Measurements from ENCODE around the gene PDCD11.

Gene PDCD11

DNA sequence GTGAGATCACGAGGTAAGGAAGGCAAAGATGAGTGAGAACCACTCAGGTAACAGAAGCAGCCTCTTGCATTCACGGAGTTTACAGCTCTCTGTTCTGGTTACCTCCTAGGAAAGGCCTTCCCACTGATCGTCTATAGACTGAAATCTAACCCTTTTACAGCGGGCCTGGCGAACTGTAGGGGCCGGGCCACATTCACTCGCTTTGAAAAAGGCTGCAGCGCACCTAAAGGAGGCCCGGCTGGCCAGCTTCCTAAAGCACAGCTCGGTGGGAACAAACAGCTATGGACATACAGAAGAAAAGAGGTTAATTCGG is 716 bp upstream of the PDCD11 start:
- peaks cover 56% of the 10 kb centered on the region for H3K4me1 ChIP-seq (ENCODE audit: insufficient read depth, low read length, poor library complexity, severe bottlenecking)
- H3K4me2 ChIP-seq (ENCODE audit: low read depth, low read length, poor library complexity, severe bottlenecking), result peak overlapping the region; percentile 74
- H3K9me2 ChIP-seq (replicated peaks; ENCODE audit: low read depth, low read length), result no peaks in the 10 kb centered on the region
- peak overlapping the region; percentile 94 for H3K9ac ChIP-seq (ENCODE audit: low read depth, low read length, poor library complexity, severe bottlenecking)
- peaks cover 96% of the 10 kb centered on the region for H3K79me2 ChIP-seq (ENCODE audit: insufficient read depth, low read length)
- H3F3A ChIP-seq (ENCODE audit: low read depth), result no peaks in the 10 kb centered on the region
- H2AFZ ChIP-seq (ENCODE audit: low read length), result peak overlapping the region; percentile 56
- peak overlapping the region; percentile 92 for H3K4me3 ChIP-seq (ENCODE audit: low read length, poor library complexity, severe bottlenecking)
- peaks cover 27% of the 10 kb centered on the region for H4K20me1 ChIP-seq (ENCODE audit: insufficient read depth, low read length, poor library complexity, severe bottlenecking)
- peaks cover 6% of the 10 kb centered on the region; the same call in 1 of the 2 replicates for H3K36me3 ChIP-seq (ENCODE audit: insufficient read depth, low read length)
- TF ChIP-seq EZH2phosphoT487 (IDR thresholded peaks at IDR 0.05; ENCODE audit: borderline replicate concordance), result no peak
- TF ChIP-seq, protein P1, sequence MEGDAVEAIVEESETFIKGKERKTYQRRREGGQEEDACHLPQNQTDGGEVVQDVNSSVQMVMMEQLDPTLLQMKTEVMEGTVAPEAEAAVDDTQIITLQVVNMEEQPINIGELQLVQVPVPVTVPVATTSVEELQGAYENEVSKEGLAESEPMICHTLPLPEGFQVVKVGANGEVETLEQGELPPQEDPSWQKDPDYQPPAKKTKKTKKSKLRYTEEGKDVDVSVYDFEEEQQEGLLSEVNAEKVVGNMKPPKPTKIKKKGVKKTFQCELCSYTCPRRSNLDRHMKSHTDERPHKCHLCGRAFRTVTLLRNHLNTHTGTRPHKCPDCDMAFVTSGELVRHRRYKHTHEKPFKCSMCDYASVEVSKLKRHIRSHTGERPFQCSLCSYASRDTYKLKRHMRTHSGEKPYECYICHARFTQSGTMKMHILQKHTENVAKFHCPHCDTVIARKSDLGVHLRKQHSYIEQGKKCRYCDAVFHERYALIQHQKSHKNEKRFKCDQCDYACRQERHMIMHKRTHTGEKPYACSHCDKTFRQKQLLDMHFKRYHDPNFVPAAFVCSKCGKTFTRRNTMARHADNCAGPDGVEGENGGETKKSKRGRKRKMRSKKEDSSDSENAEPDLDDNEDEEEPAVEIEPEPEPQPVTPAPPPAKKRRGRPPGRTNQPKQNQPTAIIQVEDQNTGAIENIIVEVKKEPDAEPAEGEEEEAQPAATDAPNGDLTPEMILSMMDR (conservative IDR thresholded peaks at IDR 0.05; ENCODE audit: low read length), result no peak
- H3K9me3 ChIP-seq (ENCODE audit: insufficient read depth, low read depth, low read length), result no peaks in the 10 kb centered on the region
- no peaks in the 10 kb centered on the region for H3K27me3 ChIP-seq (ENCODE audit: insufficient read depth, low read length, poor library complexity, severe bottlenecking)

DNA sequence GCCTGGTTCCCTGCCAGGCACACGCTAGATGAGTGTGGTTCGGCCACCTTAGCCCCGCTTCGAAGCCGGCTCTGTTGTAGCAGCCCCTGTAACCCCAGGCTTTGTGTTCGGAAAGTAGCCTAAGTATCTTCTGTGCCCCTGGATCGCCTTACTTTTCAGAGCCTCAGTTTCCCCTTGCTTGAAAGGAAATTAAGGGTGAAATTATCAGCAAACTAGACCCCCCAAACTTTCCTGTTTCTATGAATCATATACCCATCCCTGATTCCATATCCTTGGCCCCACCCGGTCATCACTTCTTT is 312 bp downstream of the PDCD11 start:
- TF ChIP-seq EZH2phosphoT487 (IDR thresholded peaks at IDR 0.05; ENCODE audit: borderline replicate concordance), result no peak
- TF ChIP-seq, protein P1 (conservative IDR thresholded peaks at IDR 0.05; ENCODE audit: low read length), result no peak
- peak overlapping the region; percentile 92 for H3K4me3 ChIP-seq (ENCODE audit: low read length, poor library complexity, severe bottlenecking)
- H3K36me3 ChIP-seq (ENCODE audit: insufficient read depth, low read length), result no peaks in the 10 kb centered on the region
- peak overlapping the region; percentile 94 for H3K9ac ChIP-seq (ENCODE audit: low read depth, low read length, poor library complexity, severe bottlenecking)
- peaks cover 86% of the 10 kb centered on the region for H3K79me2 ChIP-seq (ENCODE audit: insufficient read depth, low read length)
- no peaks in the 10 kb centered on the region for H3K9me3 ChIP-seq (ENCODE audit: insufficient read depth, low read depth, low read length)
- peaks cover 56% of the 10 kb centered on the region for H3K4me1 ChIP-seq (ENCODE audit: insufficient read depth, low read length, poor library complexity, severe bottlenecking)
- peaks cover 27% of the 10 kb centered on the region for H4K20me1 ChIP-seq (ENCODE audit: insufficient read depth, low read length, poor library complexity, severe bottlenecking)
- H2AFZ ChIP-seq (ENCODE audit: low read length), result peak overlapping the region; percentile 78
- peak overlapping the region; percentile 94 for H3K4me2 ChIP-seq (ENCODE audit: low read depth, low read length, poor library complexity, severe bottlenecking)
- H3F3A ChIP-seq (ENCODE audit: low read depth), result no peaks in the 10 kb centered on the region
- no peaks in the 10 kb centered on the region for H3K9me2 ChIP-seq (replicated peaks; ENCODE audit: low read depth, low read length)
- H3K27me3 ChIP-seq (ENCODE audit: insufficient read depth, low read length, poor library complexity, severe bottlenecking), result no peaks in the 10 kb centered on the region

DNA sequence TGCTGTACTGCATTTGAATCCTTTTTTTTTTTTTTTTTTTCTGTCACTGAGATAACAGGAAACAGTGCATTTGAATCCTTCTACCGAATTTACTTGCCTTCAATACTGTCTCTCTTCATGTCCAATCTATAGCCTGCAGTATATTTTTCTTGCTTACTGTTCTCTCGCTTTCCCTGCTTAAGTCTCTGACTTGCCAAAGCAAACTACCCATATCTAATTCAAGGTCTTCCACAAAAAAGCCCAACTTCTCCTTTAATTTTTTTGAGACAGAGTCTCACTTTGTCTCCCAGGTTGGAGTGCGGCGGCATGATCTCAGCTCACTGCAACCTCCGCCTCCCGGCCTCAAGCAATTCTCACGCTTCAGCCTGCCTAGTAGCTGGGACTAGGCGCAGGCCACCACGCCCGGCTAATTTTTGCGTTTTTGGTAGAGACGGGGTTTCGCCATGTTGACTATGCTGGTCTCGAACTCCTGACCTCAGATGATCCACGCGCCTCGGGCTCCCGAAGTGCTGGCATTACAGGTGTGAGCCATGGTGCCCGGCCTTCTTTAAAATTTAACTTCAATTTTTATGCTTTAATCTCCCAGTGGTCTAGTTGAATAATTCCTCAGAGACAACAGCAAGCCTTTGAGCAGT is 882 bp downstream of the PDCD11 start:
- Histone ChIP-seq H3K4me3 (ENCODE audit: low read length, poor library complexity, severe bottlenecking) (peak overlapping the region; percentile 92), H3K9ac (ENCODE audit: low read depth, low read length, poor library complexity, severe bottlenecking) (peak overlapping the region; percentile 94), H3K4me1 (ENCODE audit: insufficient read depth, low read length, poor library complexity, severe bottlenecking) (peaks cover 54% of the 10 kb centered on the region), H3K36me3 (ENCODE audit: insufficient read depth, low read length) (peaks cover 2% of the 10 kb centered on the region; the same call in 1 of the 2 replicates), H4K20me1 (ENCODE audit: insufficient read depth, low read length, poor library complexity, severe bottlenecking) (peaks cover 27% of the 10 kb centered on the region), H3K4me2 (ENCODE audit: low read depth, low read length, poor library complexity, severe bottlenecking) (peak overlapping the region; percentile 94), H3K79me2 (ENCODE audit: insufficient read depth, low read length) (peaks cover 80% of the 10 kb centered on the region), H3K27me3 (ENCODE audit: insufficient read depth, low read length, poor library complexity, severe bottlenecking) (no peaks in the 10 kb centered on the region), H3F3A (ENCODE audit: low read depth) (no peaks in the 10 kb centered on the region), H3K9me3 (ENCODE audit: insufficient read depth, low read depth, low read length) (no peaks in the 10 kb centered on the region), H3K9me2 (replicated peaks; ENCODE audit: low read depth, low read length) (no peaks in the 10 kb centered on the region), H2AFZ (ENCODE audit: low read length) (no peak overlapping the region)
- TF ChIP-seq, protein P1 (conservative IDR thresholded peaks at IDR 0.05; ENCODE audit: low read length), result no peak
- TF ChIP-seq EZH2phosphoT487 (IDR thresholded peaks at IDR 0.05; ENCODE audit: borderline replicate concordance), result no peak
